CD14-positive monocyte (primary cell): Measurements from ENCODE around the gene EXOC4. TPM values are rescaled to one million over a fixed set of nuclear protein-coding genes. Genes with fewer than 3 reads are reported as not detected.

Source experiments
- DNase-seq, 3 donors: peaks; one replicate each; pipeline ENCODE4 v3.0.0-alpha.2; 2011 to 2022
- H2AFZ ChIP-seq: 2 replicates; pipeline ENCODE4 v1.6.0; 2012; ENCODE audit warnings: mild to moderate bottlenecking, low read depth, low read length, inconsistent platforms; ENCODE audit not compliant: insufficient read depth, poor library complexity, severe bottlenecking
- H3K27ac ChIP-seq, 2 donors: 1 replicate in 1 of 2; 2 replicates in 1 of 2; pipeline ENCODE4 v1.5.1; 2012 to 2013; ENCODE audit warnings: low read length in 2 of 2, control low read depth in 1 of 2, inconsistent platforms in 1 of 2, low read depth in 1 of 2, mild to moderate bottlenecking in 1 of 2
- H3K27me3 ChIP-seq, 2 donors: one replicate each; pipeline versions ENCODE4 v1.6.0 to v1.6.1; 2011 to 2013; ENCODE audit warnings: low read length in 2 of 2; ENCODE audit not compliant: control insufficient read depth in 2 of 2, insufficient read depth in 2 of 2
- H3K36me3 ChIP-seq, 2 donors: replicated peaks in 1 of 2; 1 replicate in 1 of 2; 2 replicates in 1 of 2; pipeline versions ENCODE4 v1.5.1 to v1.6.1; 2012 to 2013; ENCODE audit warnings: low read length in 2 of 2, control low read depth in 1 of 2, inconsistent platforms in 1 of 2, mild to moderate bottlenecking in 1 of 2; ENCODE audit not compliant: insufficient read depth in 2 of 2, control insufficient read depth in 1 of 2
- H3K4me1 ChIP-seq, 2 donors: 1 replicate in 1 of 2; 2 replicates in 1 of 2; pipeline versions ENCODE4 v1.5.1 to v1.6.1; 2012 to 2013; ENCODE audit warnings: low read length in 2 of 2, control low read depth in 1 of 2, inconsistent platforms in 1 of 2, mild to moderate bottlenecking in 1 of 2, moderate library complexity in 1 of 2; ENCODE audit not compliant: insufficient read depth in 2 of 2, control insufficient read depth in 1 of 2
- H3K4me2 ChIP-seq: replicated peaks from 2 replicates; pipeline ENCODE3; 2012; ENCODE audit warnings: low read length, moderate library complexity, mild to moderate bottlenecking; ENCODE audit not compliant: poor library complexity, severe bottlenecking; ENCODE audit errors: extremely low read depth
- H3K4me3 ChIP-seq, 3 experiments: fragments of 200-600 bp in 1 of 3; sonication (generic) in 1 of 3; replicated peaks in 1 of 3; 1 replicate in 2 of 3; 2 replicates in 1 of 3; pipeline ENCODE4 v1.5.1; 2011 to 2013; ENCODE audit warnings: low read length in 3 of 3, mild to moderate bottlenecking in 3 of 3, control low read depth in 2 of 3, low read depth in 2 of 3, inconsistent platforms in 1 of 3, moderate library complexity in 1 of 3
- H3K79me2 ChIP-seq: 2 replicates; pipeline ENCODE4 v1.6.0; 2012; ENCODE audit warnings: mild to moderate bottlenecking, control low read depth, inconsistent platforms, low read length, moderate library complexity; ENCODE audit not compliant: insufficient read depth
- H3K9ac ChIP-seq: 2 replicates; pipeline ENCODE4 v1.6.0; 2017; ENCODE audit warnings: low read length, mild to moderate bottlenecking; ENCODE audit not compliant: insufficient read depth, poor library complexity, severe bottlenecking
- H3K9me3 ChIP-seq, 2 donors: replicated peaks in 1 of 2; 1 replicate in 1 of 2; 2 replicates in 1 of 2; pipeline versions ENCODE4 v1.5.1 to v1.6.1; 2012 to 2013; ENCODE audit warnings: low read length in 2 of 2, control low read depth in 1 of 2; ENCODE audit not compliant: control insufficient read depth in 1 of 2, insufficient read depth in 1 of 2
- H4K20me1 ChIP-seq: 2 replicates; pipeline ENCODE4 v1.6.0; 2012; ENCODE audit warnings: mild to moderate bottlenecking, low read length, control low read depth, moderate library complexity; ENCODE audit not compliant: insufficient read depth
- H3K27ac Mint-ChIP-seq, 7 donors: one replicate each; pipeline ENCODE4 v1.8.0; 2020; ENCODE audit warnings: mild to moderate bottlenecking in 7 of 7, mixed read lengths in 7 of 7, moderate library complexity in 6 of 7, inconsistent platforms in 2 of 7
- H3K27me3 Mint-ChIP-seq, 3 donors: one replicate each; pipeline ENCODE4 v1.8.0; 2021 to 2022; ENCODE audit warnings: low read depth in 3 of 3, mild to moderate bottlenecking in 3 of 3, mixed read lengths in 3 of 3, moderate library complexity in 3 of 3, inconsistent platforms in 1 of 3
- H3K36me3 Mint-ChIP-seq, 2 donors: one replicate each; pipeline ENCODE4 v1.8.0; 2020; ENCODE audit warnings: mixed read lengths in 2 of 2, inconsistent platforms in 1 of 2, mild to moderate bottlenecking in 1 of 2
- H3K4me1 Mint-ChIP-seq: one replicate; pipeline ENCODE4 v1.8.0; 2020; ENCODE audit warnings: mild to moderate bottlenecking, mixed read lengths
- H3K4me3 Mint-ChIP-seq, 2 donors: one replicate each; pipeline ENCODE4 v1.8.0; 2020; ENCODE audit warnings: mild to moderate bottlenecking in 2 of 2, mixed read lengths in 2 of 2, moderate library complexity in 1 of 2
- H3K9me3 Mint-ChIP-seq, 7 donors: one replicate each; pipeline ENCODE4 v1.8.0; 2020 to 2022; ENCODE audit warnings: mixed read lengths in 7 of 7, mild to moderate bottlenecking in 6 of 7, moderate library complexity in 6 of 7, inconsistent platforms in 2 of 7
- CTCF ChIP-seq: fragments of 200-600 bp; IDR thresholded peaks from one replicate; pipeline ENCODE4 v1.8.0; 2022; ENCODE audit warnings: antibody characterized with exemption, mild to moderate bottlenecking
- WGBS: methylation state at CpG from one replicate; pipeline ENCODE4 v1.1.5; 2013; ENCODE audit warnings: missing lambda C conversion rate; ENCODE audit not compliant: insufficient coverage; 5-methylcytosine and 5-hydroxymethylcytosine counted together
- intact Hi-C, 2 donors: fragments of 100-400 bp; cut with micrococcal nuclease; formaldehyde crosslinking; loops; one replicate each; pipeline versions ENCODE4 v1.15.0 to v1.15.1; 2023
- polyA plus RNA-seq, 3 donors: library from polyadenylated mRNA; depleted of rRNA in 1 of 3; unstranded in 2 of 3; stranded (reverse) in 1 of 3; fragments of 300-500 nt in 2 of 3; fragments of >200 nt in 1 of 3; fragmentation: Illumina TruSeq in 2 of 3; gene quantifications; 1 replicate in 2 of 3; 2 replicates in 1 of 3; pipeline ENCODE4 v1.2.3, GENCODE V29; 2012 to 2021

The EXOC4 gene
- polyA plus RNA-seq, 3 donors = 20.6 to 22.3 (median 22.3) TPM

- no peak for TF ChIP-seq CTCF
- H3K9ac ChIP-seq = no peak overlapping the region
- H3K4me1 ChIP-seq = no peaks in the 10 kb centered on the region
- no peaks in the 10 kb centered on the region for H3K27me3 Mint-ChIP-seq
- no peaks in the 10 kb centered on the region for H3K9me3 ChIP-seq
- H3K4me2 ChIP-seq = no peak overlapping the region
- intact Hi-C loops = no loop called here
- no peaks in the 10 kb centered on the region for H4K20me1 ChIP-seq
- WGBS = no CpG with 5 or more reads among the region's 3 CpGs
- H3K79me2 ChIP-seq = no peaks in the 10 kb centered on the region
- DNase-seq = no peak
- no peaks in the 10 kb centered on the region for H3K9me3 Mint-ChIP-seq
- H3K4me1 Mint-ChIP-seq = no peaks in the 10 kb centered on the region
- no peaks in the 10 kb centered on the region for H3K36me3 ChIP-seq
- no peak overlapping the region for H2AFZ ChIP-seq
- no peak overlapping the region for H3K4me3 ChIP-seq
- no peak overlapping the region for H3K27ac ChIP-seq
- H3K36me3 Mint-ChIP-seq = peaks cover 2 to 5% of the 10 kb centered on the region in 2 donors
- H3K27me3 ChIP-seq = no peaks in the 10 kb centered on the region
- H3K27ac Mint-ChIP-seq = no peak overlapping the region
- H3K4me3 Mint-ChIP-seq = no peak overlapping the region
Observed at GRCh38 chr7:133730360-133730759, 477.5 kb downstream of the EXOC4 start.

GRCh38 chr7:133733401-133733800 is 480.5 kb downstream of the EXOC4 start:
- Histone ChIP-seq H3K9me3 (no peaks in the 10 kb centered on the region), H3K4me1 (no peaks in the 10 kb centered on the region), H3K9ac (no peak overlapping the region), H2AFZ (no peak overlapping the region), H4K20me1 (no peaks in the 10 kb centered on the region), H3K79me2 (no peaks in the 10 kb centered on the region), H3K27me3 (no peaks in the 10 kb centered on the region), H3K4me2 (no peak overlapping the region), H3K27ac (no peak overlapping the region), H3K4me3 (no peak overlapping the region), H3K36me3 (no peaks in the 10 kb centered on the region)
- peaks cover 0 to 2% (median 0%) of the 10 kb centered on the region in 3 donors for H3K27me3 Mint-ChIP-seq
- no peak overlapping the region for H3K4me3 Mint-ChIP-seq
- DNase-seq = no peak
- intact Hi-C loops = no loop called here
- no peak overlapping the region for H3K27ac Mint-ChIP-seq
- WGBS = 100% methylated on average over 3 of the region's 5 CpGs
- H3K9me3 Mint-ChIP-seq = no peaks in the 10 kb centered on the region
- no peak for TF ChIP-seq CTCF
- H3K36me3 Mint-ChIP-seq = peaks cover 0 to 2% of the 10 kb centered on the region in 2 donors
- H3K4me1 Mint-ChIP-seq = no peaks in the 10 kb centered on the region
